ENCODE measurements around the gene ZNF532.

GRCh38 chr18:58893388-58894099 is 28.9 kb downstream of the ZNF532 start:
- TF ChIP-seq EZH2 (IDR thresholded peaks at IDR 0.05; ENCODE audit: borderline replicate concordance, low read depth, low read length, severe bottlenecking), result no peak
- no peak for TF ChIP-seq CTCF (IDR thresholded peaks at IDR 0.05; ENCODE audit: borderline replicate concordance, extremely low read depth, low read length, poor library complexity, severe bottlenecking)

Measured in DND-41 (cell line).